ENCODE measurements around the gene BRF1. TPM values are rescaled to one million over a fixed set of nuclear protein-coding genes. Genes with fewer than 3 reads are reported as not detected.
A peak's percentile ranks its signal among the peaks of the same experiment; 100 is the strongest.

The BRF1 gene
- total and polyA plus RNA-seq, 2 of the 13 experiments (the other 11 are each of a cell fraction or from before 2014, with no cell fraction given): 5.1 to 11.0 TPM

DNA sequence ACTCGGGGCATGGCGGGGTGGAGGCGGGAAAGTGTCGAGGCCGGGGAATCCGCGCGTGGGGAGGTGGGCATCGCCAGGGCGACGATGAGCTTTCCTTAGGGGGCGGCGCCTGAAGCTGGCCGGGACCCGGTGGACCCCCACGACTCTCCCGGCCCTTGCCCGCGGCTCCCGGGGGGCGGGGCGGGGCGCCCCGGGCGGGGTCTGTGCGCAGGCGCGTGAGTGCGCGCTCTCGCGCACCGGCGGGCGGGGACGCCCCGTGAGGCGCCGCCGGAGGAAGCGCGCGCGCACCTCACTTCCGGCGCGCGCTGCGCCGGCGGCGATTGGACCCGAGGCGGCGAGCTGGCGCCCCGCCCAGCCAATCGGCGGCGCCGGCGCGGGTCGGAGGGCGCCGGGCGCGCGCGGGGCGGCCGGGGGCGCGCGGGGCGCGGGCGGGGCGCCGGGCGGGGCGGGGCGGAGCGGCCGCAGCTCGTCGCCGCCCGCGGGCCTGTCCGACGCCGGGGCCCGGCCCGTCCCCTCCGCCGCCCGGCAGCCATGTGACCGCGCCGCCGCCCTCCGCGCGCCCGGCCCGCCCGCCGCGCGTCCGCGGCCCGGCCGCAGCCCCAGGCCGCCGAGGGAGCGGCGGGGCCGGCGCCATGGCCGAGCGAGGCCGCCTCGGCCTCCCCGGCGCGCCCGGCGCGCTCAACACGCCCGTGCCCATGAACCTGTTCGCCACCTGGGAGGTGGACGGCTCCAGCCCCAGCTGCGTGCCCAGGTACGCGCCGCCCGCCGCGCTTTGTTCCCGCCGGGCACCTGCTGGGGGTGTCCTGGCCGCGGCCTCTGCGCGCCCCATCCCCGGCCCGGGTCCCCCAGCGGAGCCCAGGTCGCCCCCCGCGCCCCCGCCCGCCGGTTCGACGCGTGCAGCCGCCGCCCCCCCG is 13.7 kb upstream of the BRF1 start, which contains the start of gene PACS2 (continued):
- TF ChIP-seq, protein P1, sequence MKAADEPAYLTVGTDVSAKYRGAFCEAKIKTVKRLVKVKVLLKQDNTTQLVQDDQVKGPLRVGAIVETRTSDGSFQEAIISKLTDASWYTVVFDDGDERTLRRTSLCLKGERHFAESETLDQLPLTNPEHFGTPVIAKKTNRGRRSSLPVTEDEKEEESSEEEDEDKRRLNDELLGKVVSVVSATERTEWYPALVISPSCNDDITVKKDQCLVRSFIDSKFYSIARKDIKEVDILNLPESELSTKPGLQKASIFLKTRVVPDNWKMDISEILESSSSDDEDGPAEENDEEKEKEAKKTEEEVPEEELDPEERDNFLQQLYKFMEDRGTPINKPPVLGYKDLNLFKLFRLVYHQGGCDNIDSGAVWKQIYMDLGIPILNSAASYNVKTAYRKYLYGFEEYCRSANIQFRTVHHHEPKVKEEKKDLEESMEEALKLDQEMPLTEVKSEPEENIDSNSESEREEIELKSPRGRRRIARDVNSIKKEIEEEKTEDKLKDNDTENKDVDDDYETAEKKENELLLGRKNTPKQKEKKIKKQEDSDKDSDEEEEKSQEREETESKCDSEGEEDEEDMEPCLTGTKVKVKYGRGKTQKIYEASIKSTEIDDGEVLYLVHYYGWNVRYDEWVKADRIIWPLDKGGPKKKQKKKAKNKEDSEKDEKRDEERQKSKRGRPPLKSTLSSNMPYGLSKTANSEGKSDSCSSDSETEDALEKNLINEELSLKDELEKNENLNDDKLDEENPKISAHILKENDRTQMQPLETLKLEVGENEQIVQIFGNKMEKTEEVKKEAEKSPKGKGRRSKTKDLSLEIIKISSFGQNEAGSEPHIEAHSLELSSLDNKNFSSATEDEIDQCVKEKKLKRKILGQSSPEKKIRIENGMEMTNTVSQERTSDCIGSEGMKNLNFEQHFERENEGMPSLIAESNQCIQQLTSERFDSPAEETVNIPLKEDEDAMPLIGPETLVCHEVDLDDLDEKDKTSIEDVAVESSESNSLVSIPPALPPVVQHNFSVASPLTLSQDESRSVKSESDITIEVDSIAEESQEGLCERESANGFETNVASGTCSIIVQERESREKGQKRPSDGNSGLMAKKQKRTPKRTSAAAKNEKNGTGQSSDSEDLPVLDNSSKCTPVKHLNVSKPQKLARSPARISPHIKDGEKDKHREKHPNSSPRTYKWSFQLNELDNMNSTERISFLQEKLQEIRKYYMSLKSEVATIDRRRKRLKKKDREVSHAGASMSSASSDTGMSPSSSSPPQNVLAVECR (CRISPR knock-in tag; IDR thresholded peaks at IDR 0.05; ENCODE audit: borderline replicate concordance): peak; percentile 46; the same call in 1 of the 2 replicates

DNA sequence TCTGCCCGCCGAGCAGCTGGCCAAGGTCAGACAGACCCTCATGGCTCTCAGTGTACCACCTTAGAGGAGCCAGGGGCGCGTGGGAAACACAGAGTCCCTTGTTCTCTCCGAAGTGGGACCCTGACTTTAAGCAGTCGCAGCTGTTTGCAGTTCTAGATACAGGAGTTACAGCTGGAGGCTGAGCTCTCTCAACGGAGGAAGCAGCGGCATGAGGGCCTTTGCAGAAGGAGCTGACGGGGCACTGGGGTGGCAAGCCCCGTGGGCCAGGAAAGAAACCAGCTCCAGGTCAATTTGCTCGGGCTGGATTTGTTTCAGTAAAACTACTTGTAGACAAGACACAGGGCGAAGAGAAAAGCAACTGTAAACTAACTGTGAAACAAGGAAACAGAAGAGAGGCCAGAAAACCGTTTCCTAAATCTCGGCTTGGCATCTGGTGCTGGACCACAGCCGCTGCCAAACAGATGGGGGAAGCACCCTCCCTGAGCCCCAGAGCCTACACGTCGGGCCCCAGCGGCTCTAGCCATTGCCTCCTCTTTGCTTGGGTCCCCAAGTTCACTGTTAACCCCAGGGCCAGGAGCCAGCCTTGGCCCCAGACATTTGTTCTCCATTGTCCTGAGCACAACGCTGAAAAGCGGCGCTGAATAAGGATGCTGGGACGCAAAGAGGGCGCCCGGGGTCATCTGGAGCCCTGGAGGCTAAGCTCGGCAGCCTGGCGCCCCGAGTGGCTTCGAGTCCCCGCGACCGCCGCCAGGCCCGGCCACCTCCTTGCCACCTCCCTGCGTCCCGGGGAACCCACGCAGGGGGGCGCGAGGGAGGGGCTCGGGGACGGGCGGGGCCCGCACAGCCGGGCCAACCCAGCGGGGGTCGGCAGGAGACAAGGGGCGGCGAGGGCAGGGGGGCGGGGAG is 12.8 kb upstream of the BRF1 start:
- peak overlapping the region; percentile 85 for H3K4me2 ChIP-seq (ENCODE audit: low read depth, low read length)
- ChIA-PET POLR2A (interaction anchor here (0.8 to 2.2 kb wide), 5 partner anchors 10 to 449 kb away, joined by 3 to 34 read pairs (median 3); partner anchors contain the start of genes BRF1, CEP170B and TEX22), CTCF (ENCODE audit: low intra/inter-chr PET ratio, low total read pairs) (no interaction called here)
- H3K27ac ChIP-seq (ENCODE audit: extremely low read length, insufficient read depth, low read length): peak overlapping the region; percentile 23
- 45% methylated on average over 21 of the region's 48 CpGs for WGBS (ENCODE audit: low lambda C conversion rate)
- FAIRE-seq (no peak), DNase-seq (ENCODE audit: low spot score) (no peak), ATAC-seq (peak; percentile 56)
- no peak overlapping the region for H2AFZ ChIP-seq (ENCODE audit: low read length)
- H4K20me1 ChIP-seq (ENCODE audit: insufficient read depth, low read length): peaks cover 4% of the 10 kb centered on the region; the same call in 1 of the 2 replicates
- peaks cover 20% of the 10 kb centered on the region for H3K79me2 ChIP-seq (ENCODE audit: insufficient read depth, low read length)
- no peaks in the 10 kb centered on the region for H3K9me3 ChIP-seq (ENCODE audit: low read length)
- no TSS peak for BruUV-seq (replicated peaks)
- no peaks in the 10 kb centered on the region for H3K36me3 ChIP-seq (replicated peaks in 1 of 2; ENCODE audit: control insufficient read depth in 1 of 2, insufficient read depth in 2 of 2, low read length in 2 of 2)
- no peaks in the 10 kb centered on the region for H3K27me3 ChIP-seq (ENCODE audit: control insufficient read depth in 1 of 2, insufficient read depth in 2 of 2, low read length in 2 of 2)
- peak overlapping the region; percentile 52 to 76 (median 68); a peak in 5 of 6 replicates for H3K4me3 ChIP-seq (replicated peaks in 1 of 3; ENCODE audit: insufficient read depth in 1 of 3, low read depth in 2 of 3, low read length in 3 of 3)
- intact Hi-C loops (cut with micrococcal nuclease; ENCODE audit: unreplicated experiment) (loop anchor here (2.0 to 10.0 kb wide), 2 partner anchors 39 to 181 kb away; partner anchors contain the start of gene TEDC1), in situ Hi-C loops (cut with HindIII; ENCODE audit: extremely low pct_ligation_motif_present, low pct_unique_long_range_greater_than_20kb) (no loop called here)
- peaks cover 24% of the 10 kb centered on the region for H3K4me1 ChIP-seq (ENCODE audit: insufficient read depth, low read length)
- H3K9ac ChIP-seq (ENCODE audit: insufficient read depth, low read depth, low read length): peak overlapping the region; percentile 67
- no peak for TF ChIP-seq ZNF350 (CRISPR knock-in tag; IDR thresholded peaks at IDR 0.05; ENCODE audit: borderline replicate concordance, low read depth)
- TF ChIP-seq ZNF136 (CRISPR knock-in tag; IDR thresholded peaks at IDR 0.05; ENCODE audit: low read depth): no peak
- TF ChIP-seq, protein P2, sequence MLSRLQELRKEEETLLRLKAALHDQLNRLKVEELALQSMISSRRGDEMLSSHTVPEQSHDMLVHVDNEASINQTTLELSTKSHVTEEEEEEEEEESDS (CRISPR knock-in tag; IDR thresholded peaks at IDR 0.05; ENCODE audit: borderline replicate concordance): no peak
- no peak for TF ChIP-seq ZNF891 (CRISPR knock-in tag; IDR thresholded peaks at IDR 0.05)
- no peak for TF ChIP-seq ZNF263 (CRISPR knock-in tag; IDR thresholded peaks at IDR 0.05)
- TF ChIP-seq, protein P3, sequence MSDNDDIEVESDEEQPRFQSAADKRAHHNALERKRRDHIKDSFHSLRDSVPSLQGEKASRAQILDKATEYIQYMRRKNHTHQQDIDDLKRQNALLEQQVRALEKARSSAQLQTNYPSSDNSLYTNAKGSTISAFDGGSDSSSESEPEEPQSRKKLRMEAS (IDR thresholded peaks at IDR 0.05): peak; percentile 11; the same call in 1 of the 2 replicates
- TF ChIP-seq ZNF333 (CRISPR knock-in tag; IDR thresholded peaks at IDR 0.05; ENCODE audit: borderline replicate concordance): peak; percentile 41; the same call in 1 of the 2 replicates
- no peak for TF ChIP-seq JUNB (CRISPR knock-in tag; IDR thresholded peaks at IDR 0.05; ENCODE audit: borderline replicate concordance)
- 0 out of 2 replicates have a peak, but pooled peaks have one; percentile 2 for TF ChIP-seq HNRNPL (IDR thresholded peaks at IDR 0.05; ENCODE audit: low read depth, low read length)
- no peak for TF ChIP-seq CEBPB (IDR thresholded peaks at IDR 0.05; ENCODE audit: borderline replicate concordance, low read depth, low read length)
- TF ChIP-seq PPARG (CRISPR knock-in tag; conservative IDR thresholded peaks at IDR 0.05): no peak
- no peak for TF ChIP-seq PHF5A (CRISPR knock-in tag; IDR thresholded peaks at IDR 0.05; ENCODE audit: low read depth, unreplicated experiment)
- no peak for TF ChIP-seq SRSF4 (IDR thresholded peaks at IDR 0.05; ENCODE audit: low read depth, low read length, poor library complexity, severe bottlenecking)

All from HepG2 (cell line).